Activated naive CD4-positive, alpha-beta T cell treated with anti-CD3 and anti-CD28 coated beads, Interleukin-2, amount 50 U/mL, for 72 hours (primary cell): ENCODE results near the gene CACUL1. TPM values are rescaled to one million over a fixed set of nuclear protein-coding genes. Genes with fewer than 3 reads are reported as not detected.
"Not testable (repeated sequence)": the region's sequence is repeated elsewhere in the genome, so short reads cannot be mapped to it uniquely, and the experiment has no call there.

Experiments
- ATAC-seq, 2 donors: fragments of 150-1000 bp; cut with Tn5 transposase; 2 replicates each; pipeline ENCODE4 v1.10.0; 2021; ENCODE audit warnings: mild to moderate bottlenecking in 2 of 2, moderate library complexity in 2 of 2
- DNase-seq, 2 donors: peaks; one replicate each; pipeline ENCODE4 v3.0.0; 2021 to 2022; ENCODE audit warnings: low spot score in 2 of 2
- H3K27ac Mint-ChIP-seq, 2 donors: one replicate each; pipeline ENCODE4 v1.8.0; 2022; ENCODE audit warnings: mild to moderate bottlenecking in 2 of 2, mixed read lengths in 2 of 2
- H3K36me3 Mint-ChIP-seq, 2 donors: one replicate each; pipeline ENCODE4 v1.8.0; 2022; ENCODE audit warnings: mixed read lengths in 2 of 2
- H3K9me3 Mint-ChIP-seq, 2 donors: one replicate each; pipeline ENCODE4 v1.8.0; 2022; ENCODE audit warnings: mixed read lengths in 2 of 2
- total RNA-seq, 2 donors: library from RNA; stranded (reverse); gene quantifications; one replicate each; pipeline ENCODE4 v1.2.3, GENCODE V29; 2022

The CACUL1 gene
- total RNA-seq, 2 donors from 2014 or later: 22.5 to 29.4 TPM

- peak; percentile 24 to 26 for ATAC-seq
- H3K36me3 Mint-ChIP-seq: no peaks in the 10 kb centered on the region
- no peak for DNase-seq
- H3K27ac Mint-ChIP-seq: no peak overlapping the region
- no peaks in the 10 kb centered on the region for H3K9me3 Mint-ChIP-seq
Observed at GRCh38 chr10:118674226-118674919, 80.4 kb downstream of the CACUL1 start.

DNA sequence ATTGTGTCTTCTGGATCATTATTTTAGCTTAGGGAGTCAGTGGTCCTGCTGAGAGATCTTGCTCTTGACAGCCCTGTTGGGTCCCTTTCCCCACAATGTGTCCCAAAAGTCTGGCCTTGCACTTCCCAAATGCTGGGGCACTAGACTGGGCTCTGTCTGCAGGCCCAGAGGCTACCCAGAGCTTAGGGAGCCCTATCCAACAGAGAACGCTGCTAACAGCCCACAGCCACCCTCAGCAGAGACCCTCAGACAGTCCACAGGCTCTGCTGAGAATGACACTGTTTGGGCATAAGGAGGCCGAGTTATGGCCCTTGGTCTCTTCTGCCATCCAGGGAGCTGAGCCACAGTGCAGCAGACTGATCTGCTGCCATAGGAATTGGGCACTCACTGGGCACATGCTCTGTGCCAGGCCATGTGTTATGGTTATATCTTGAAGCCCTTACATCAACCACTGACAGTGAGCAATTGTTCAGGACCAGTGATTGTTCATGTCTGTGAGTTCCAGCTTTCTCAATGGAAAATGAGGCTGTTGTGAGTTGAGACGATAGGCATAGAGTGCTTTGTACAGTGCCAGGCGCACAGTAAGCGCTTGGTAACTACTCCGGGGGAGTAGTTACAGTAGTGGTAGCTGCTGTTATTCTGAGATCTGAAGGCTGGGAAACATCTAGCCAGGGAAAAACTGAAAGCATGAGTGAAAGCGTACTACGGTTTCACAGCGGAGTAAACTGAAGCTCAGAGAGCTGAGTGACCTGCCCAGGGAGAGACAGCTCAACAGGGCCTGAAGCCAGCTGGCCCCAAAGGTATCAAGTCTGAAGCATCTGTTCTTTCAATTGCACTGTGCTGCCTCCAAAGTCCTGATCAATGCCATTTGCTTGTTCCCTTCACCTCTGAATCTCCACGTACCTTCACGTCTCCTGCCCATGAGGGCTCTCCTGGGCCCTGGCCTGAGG is 81.7 kb downstream of the CACUL1 start:
- H3K9me3 Mint-ChIP-seq: no peaks in the 10 kb centered on the region
- DNase-seq (no peak), ATAC-seq (no peak)

DNA sequence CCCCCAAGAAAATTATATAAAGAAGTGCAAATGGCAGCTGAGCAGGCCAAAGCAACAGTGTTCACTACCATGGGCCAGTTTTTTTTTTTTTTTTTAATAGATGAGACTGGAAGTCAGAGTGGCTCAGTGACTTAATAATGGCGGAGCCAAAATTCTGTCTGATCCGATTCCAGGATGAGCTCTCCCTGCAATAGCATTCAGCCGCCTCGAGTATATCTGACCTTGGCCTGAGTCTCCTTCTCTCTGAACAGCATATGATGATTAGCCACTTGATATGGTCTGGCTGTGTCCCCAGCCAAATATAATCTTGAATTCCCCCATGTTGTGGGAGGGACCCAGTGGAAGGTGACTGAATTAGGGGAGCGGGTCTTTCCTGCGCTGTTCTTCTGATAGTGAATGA is 82.6 kb downstream of the CACUL1 start:
- H3K9me3 Mint-ChIP-seq: no peaks in the 10 kb centered on the region
- H3K27ac Mint-ChIP-seq: no peak overlapping the region

More for the DNA sequence above, 81.7 kb downstream of the CACUL1 start:
- Mint-ChIP-seq H3K36me3 (no peaks in the 10 kb centered on the region), H3K27ac (peak overlapping the region in 1 of 2 donors; percentile 72)

DNA sequence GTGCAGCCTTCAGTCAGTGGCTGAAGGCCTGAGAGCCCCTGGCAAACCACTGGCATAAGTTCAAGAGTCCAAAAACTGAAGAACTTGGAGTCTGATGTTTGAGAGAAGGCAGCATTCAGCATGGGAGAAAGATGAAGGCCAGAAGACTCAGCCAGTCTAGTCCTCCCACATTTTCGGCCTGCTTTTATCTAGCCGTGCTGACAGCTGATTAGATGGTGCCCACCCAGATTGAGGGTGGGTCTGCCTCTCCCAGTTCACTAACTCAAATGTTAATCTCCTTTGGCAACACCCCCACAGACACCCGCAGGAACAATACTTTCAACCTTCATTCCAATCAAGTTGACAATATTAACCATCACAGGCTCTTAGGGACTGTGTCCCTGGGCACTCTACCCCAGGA is 83.5 kb downstream of the CACUL1 start:
- H3K27ac Mint-ChIP-seq, ATAC-seq, H3K9me3 Mint-ChIP-seq, H3K36me3 Mint-ChIP-seq, DNase-seq: not testable (repeated sequence)

More for the DNA sequence above, 82.6 kb downstream of the CACUL1 start:
- ATAC-seq: no peak
- no peak for DNase-seq
- H3K36me3 Mint-ChIP-seq: no peaks in the 10 kb centered on the region

- no peak for ATAC-seq
- no peak for DNase-seq
- Mint-ChIP-seq H3K9me3 (no peaks in the 10 kb centered on the region), H3K27ac (no peak overlapping the region), H3K36me3 (no peaks in the 10 kb centered on the region)
Observed at GRCh38 chr10:118670472-118671124, 84.2 kb downstream of the CACUL1 start.

DNA sequence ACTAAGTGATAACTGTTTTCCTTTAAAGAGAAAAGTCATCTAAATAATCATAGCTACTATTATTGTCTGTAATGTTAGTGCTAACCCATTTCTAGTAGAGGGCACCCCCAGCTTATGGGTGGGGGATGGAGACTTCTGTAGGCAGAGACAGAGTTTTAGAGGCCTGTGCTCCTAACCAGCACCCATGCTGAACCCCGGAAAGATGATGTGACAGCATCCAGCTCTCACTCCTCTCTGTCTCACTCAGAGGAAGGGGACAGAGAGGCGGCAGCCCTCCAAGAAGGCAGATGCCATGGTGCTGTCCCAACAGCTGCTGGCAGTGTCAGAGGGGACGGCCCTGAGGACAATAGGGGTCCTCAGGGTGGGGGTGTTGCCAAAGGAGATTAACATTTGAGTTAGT is 84.9 kb downstream of the CACUL1 start:
- Mint-ChIP-seq H3K27ac (no peak overlapping the region), H3K36me3 (no peaks in the 10 kb centered on the region), H3K9me3 (no peaks in the 10 kb centered on the region)
- ATAC-seq (no peak), DNase-seq (no peak)

GRCh38 chr10:118669020-118669791 is 85.6 kb downstream of the CACUL1 start:
- H3K9me3 Mint-ChIP-seq: no peaks in the 10 kb centered on the region

DNA sequence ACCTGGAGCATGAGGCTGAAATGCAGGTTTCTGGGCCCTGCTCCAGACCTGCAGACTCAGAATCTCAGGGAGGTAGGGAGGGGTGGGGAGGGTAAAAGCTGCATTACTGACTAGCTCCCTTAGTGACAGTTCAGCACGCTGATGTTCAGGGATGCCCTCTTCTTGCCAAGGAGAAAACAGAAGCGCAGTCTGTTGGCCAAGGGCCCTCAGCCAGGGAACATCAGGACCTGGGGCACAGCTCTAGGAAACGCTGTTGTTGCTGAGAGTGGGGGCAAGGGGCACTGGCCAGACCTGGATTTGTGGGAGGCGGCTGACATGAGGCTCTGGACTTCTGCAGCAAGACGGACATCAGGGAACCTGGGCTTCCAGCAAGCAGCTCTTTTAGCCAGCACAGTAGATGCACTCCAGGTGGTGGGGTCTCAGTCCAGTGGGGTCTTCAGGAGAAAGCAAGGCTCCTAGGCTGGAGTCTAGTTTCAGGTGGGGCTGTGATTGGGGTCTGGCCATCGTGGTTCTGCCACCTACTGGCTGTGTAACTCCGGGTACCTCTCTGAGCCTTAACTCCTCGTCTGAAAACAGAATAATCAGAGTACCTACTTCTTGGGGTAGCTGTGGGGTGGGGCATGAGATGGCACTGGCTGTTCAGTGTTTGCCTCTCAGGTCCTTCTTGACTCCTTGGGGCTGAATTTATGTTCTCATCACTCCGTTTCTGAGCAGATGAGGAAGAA is 86.4 kb downstream of the CACUL1 start:
- no peaks in the 10 kb centered on the region for H3K36me3 Mint-ChIP-seq
- DNase-seq (no peak), ATAC-seq (no peak)
- H3K9me3 Mint-ChIP-seq: no peaks in the 10 kb centered on the region
- H3K27ac Mint-ChIP-seq: no peak overlapping the region

More at GRCh38 chr10:118669020-118669791, 85.6 kb downstream of the CACUL1 start:
- ATAC-seq: peak in 1 of 2 donors; percentile 31
- H3K36me3 Mint-ChIP-seq: no peaks in the 10 kb centered on the region
- DNase-seq: no peak
- H3K27ac Mint-ChIP-seq: no peak overlapping the region

- H3K36me3 Mint-ChIP-seq: no peaks in the 10 kb centered on the region
- DNase-seq (no peak), ATAC-seq (no peak)
- no peak overlapping the region for H3K27ac Mint-ChIP-seq
- no peaks in the 10 kb centered on the region for H3K9me3 Mint-ChIP-seq
Observed at GRCh38 chr10:118667732-118668131, 87.0 kb downstream of the CACUL1 start.

DNA sequence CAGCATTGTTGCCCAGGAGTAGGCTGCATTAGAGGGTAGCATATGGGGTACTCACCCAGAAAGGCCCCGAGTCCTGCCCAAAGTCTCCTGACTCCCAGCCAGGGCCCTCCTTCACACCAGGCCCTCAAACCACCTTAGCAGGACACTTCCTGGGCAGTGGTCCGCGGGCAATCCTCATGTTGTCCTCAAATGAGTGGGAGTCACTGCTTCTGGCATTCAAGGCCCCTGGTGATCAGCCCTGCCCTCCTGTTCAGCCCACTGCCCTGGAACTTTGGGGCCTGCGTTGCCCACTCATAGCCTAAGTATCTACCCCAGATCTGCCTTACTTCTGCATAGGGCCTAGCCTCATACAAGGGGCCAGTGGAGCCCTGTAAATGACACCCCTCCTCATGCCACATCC is 88.4 kb downstream of the CACUL1 start:
- H3K27ac Mint-ChIP-seq: no peak overlapping the region
- DNase-seq (no peak), ATAC-seq (no peak)
- H3K9me3 Mint-ChIP-seq: peaks cover 5% of the 10 kb centered on the region in 2 donors
- H3K36me3 Mint-ChIP-seq: peaks cover 0 to 6% of the 10 kb centered on the region in 2 donors

DNA sequence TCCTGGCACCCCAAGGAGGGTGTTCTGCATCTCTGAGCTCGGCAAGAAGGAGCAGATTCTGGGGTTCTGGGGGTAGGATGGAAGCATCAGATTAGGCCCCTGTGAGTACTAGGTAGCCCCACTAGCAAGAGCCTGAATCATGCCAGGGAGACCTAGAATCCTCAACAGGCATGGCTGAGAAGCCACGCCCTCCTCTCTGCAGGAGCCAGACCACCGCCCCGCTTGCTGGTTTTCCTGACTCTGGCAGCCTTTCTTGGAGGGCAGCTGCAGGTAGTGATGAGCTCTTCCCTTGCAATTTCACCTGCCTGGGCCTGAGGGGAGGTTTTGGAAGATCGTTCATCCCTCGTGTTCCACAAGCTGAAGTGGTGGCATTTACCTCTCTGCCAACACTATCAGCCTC is 90.4 kb downstream of the CACUL1 start:
- DNase-seq: no peak

DNA sequence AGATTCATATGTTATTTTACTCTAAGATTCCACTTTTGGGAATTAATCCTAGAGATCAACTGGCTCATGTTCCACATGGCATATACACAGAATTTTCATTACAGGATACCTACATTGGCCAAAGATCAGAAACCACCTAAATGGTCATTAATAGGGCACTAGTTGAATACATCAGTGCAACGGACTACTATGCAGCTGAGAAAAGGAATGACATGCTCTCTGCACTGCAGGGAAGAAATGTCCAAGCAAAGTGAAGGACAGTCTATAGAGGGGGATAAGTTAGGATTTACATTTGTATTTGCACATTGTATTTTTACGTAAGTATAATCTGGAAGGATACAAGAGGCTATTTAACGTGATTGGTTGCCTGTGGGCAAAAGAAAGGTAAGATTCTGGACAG is 91.6 kb downstream of the CACUL1 start:
- Mint-ChIP-seq H3K36me3 (peaks cover 6 to 11% of the 10 kb centered on the region in 2 donors), H3K9me3 (peaks cover 5 to 7% of the 10 kb centered on the region in 2 donors), H3K27ac (no peak overlapping the region)
- no peak for ATAC-seq
- DNase-seq: no peak

More for the DNA sequence above, 90.4 kb downstream of the CACUL1 start:
- Mint-ChIP-seq H3K9me3 (peaks cover 5 to 7% of the 10 kb centered on the region in 2 donors), H3K27ac (no peak overlapping the region), H3K36me3 (peaks cover 5 to 11% of the 10 kb centered on the region in 2 donors)
- no peak for ATAC-seq

DNA sequence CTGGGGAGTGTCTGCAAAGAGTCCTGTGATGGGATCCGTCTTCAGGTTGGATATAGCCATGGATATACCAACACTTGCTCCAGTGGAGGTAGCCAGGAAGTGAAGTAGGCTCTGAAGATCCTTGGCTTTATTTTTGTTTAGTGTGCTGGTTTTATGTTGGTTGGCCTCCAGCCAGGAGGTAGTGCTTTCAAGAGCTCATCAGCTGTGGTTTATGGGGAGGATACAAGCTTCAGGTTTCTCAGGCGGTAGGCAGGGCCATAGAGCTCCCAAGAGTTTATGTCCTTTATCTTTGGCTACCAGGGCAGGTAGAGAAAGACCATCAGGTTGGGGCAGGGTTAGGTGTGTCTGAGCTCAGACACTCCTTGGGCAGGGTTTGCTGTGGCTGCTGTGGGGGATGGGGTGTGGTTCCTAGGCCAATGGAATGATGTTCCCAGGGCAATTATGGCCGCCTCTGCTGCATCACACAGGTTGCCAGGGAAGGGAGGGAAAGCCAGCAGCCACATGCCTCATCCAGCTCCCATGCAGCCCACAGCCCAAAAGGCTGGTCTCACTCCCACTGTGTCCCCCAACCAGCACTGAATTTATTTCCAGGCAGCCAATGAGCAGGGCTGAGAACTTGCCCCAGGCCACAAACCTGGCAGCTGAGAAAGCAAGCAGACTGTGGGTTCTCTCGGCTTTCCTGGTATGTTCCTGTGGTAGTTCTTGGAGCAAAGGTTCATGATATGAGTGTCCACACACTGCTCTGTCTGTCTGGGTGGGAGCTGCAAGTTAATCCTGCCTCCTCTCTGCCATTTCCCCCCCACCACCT is 92.3 kb downstream of the CACUL1 start:
- H3K27ac Mint-ChIP-seq: no peak overlapping the region
- no peak for DNase-seq
- H3K36me3 Mint-ChIP-seq: peaks cover 6 to 11% of the 10 kb centered on the region in 2 donors
- H3K9me3 Mint-ChIP-seq: peaks cover 5 to 7% of the 10 kb centered on the region in 2 donors
- ATAC-seq: no peak

GRCh38 chr10:118658762-118659161 is 96.0 kb downstream of the CACUL1 start:
- DNase-seq (no peak), ATAC-seq (no peak)
- no peak overlapping the region for H3K27ac Mint-ChIP-seq
- peaks cover 6 to 18% of the 10 kb centered on the region in 2 donors for H3K36me3 Mint-ChIP-seq
- H3K9me3 Mint-ChIP-seq: peaks cover 17 to 22% of the 10 kb centered on the region in 2 donors

GRCh38 chr10:118658168-118658567 is 96.6 kb downstream of the CACUL1 start:
- Mint-ChIP-seq H3K9me3 (peaks cover 17 to 23% of the 10 kb centered on the region in 2 donors), H3K36me3 (peaks cover 6 to 18% of the 10 kb centered on the region in 2 donors)
- ATAC-seq, H3K27ac Mint-ChIP-seq, DNase-seq: not testable (repeated sequence)
